HepG2 (cell line): ENCODE measurements around the gene PCBP2. TPM values are rescaled to one million over a fixed set of nuclear protein-coding genes. Genes with fewer than 3 reads are reported as not detected.
A peak's percentile ranks its signal among the peaks of the same experiment; 100 is the strongest.

ENCODE experiments used
- ARID2 ChIP-seq: sonication (generic); formaldehyde crosslinking; IDR thresholded peaks from 2 replicates; pipeline ENCODE4 v1.8.1; 2022; ENCODE audit warnings: mild to moderate bottlenecking, missing genetic modification reagents, borderline replicate concordance
- CBX2 ChIP-seq, 2 experiments: fragments of 200-600 bp in 1 of 2; sonication (generic); formaldehyde crosslinking in 1 of 2; IDR thresholded peaks; 2 replicates each; pipeline versions ENCODE4 v1.7.0 to v1.8.1; 2018 to 2022; ENCODE audit warnings: low read depth in 2 of 2, low read length in 1 of 2, mild to moderate bottlenecking in 1 of 2, missing genetic modification reagents in 1 of 2
- CENPBD1 ChIP-seq: sonication (generic); formaldehyde crosslinking; IDR thresholded peaks from 2 replicates; pipeline ENCODE4 v1.8.0; 2022; ENCODE audit warnings: missing genetic modification reagents, low read depth, mild to moderate bottlenecking, borderline replicate concordance
- CHCHD3 ChIP-seq: sonication (generic); formaldehyde crosslinking; IDR thresholded peaks from 2 replicates; pipeline ENCODE4 v1.8.0; 2022; ENCODE audit warnings: mild to moderate bottlenecking, missing genetic modification reagents, moderate library complexity
- DMAP1 ChIP-seq: IDR thresholded peaks from 2 replicates; pipeline ENCODE4 v1.6.1; 2016
- EHMT2 ChIP-seq: fragments of 200-600 bp; sonication (generic); IDR thresholded peaks from 2 replicates; pipeline ENCODE4 v1.7.0; 2017; ENCODE audit warnings: antibody characterized with exemption, low read depth, low read length, borderline replicate concordance
- ESRRA ChIP-seq: sonication (generic); formaldehyde crosslinking; IDR thresholded peaks from 2 replicates; pipeline ENCODE4 v1.5.1; 2020; ENCODE audit warnings: mild to moderate bottlenecking, low read depth, missing genetic modification reagents
- HMG20A ChIP-seq: IDR thresholded peaks from 2 replicates; pipeline ENCODE4 v1.6.1; 2016; ENCODE audit warnings: borderline replicate concordance
- IRF1 ChIP-seq: sonication (generic); formaldehyde crosslinking; IDR thresholded peaks from 2 replicates; pipeline ENCODE4 v1.4.0; 2020; ENCODE audit warnings: low read depth, mild to moderate bottlenecking, missing genetic modification reagents
- ISL2 ChIP-seq: sonication (generic); formaldehyde crosslinking; IDR thresholded peaks from 2 replicates; pipeline ENCODE4 v1.5.0; 2020; ENCODE audit warnings: missing genetic modification reagents
- KLF11 ChIP-seq: IDR thresholded peaks from 2 replicates; pipeline ENCODE4 v1.6.1; 2016; ENCODE audit warnings: missing compliant biosample characterization
- MIER3 ChIP-seq: IDR thresholded peaks from 2 replicates; pipeline ENCODE4 v1.6.1; 2016; ENCODE audit warnings: missing compliant biosample characterization, borderline replicate concordance
- MTERF4 ChIP-seq: sonication (generic); formaldehyde crosslinking; IDR thresholded peaks from 2 replicates; pipeline ENCODE4 v1.8.0; 2023; ENCODE audit warnings: mild to moderate bottlenecking, missing genetic modification reagents
- SETDB1 ChIP-seq: sonication (generic); formaldehyde crosslinking; IDR thresholded peaks from 2 replicates; pipeline ENCODE4 v1.5.1; 2020; ENCODE audit warnings: missing genetic modification reagents, mild to moderate bottlenecking, borderline replicate concordance
- SMAD9 ChIP-seq: sonication (generic); formaldehyde crosslinking; IDR thresholded peaks from 2 replicates; pipeline ENCODE4 v1.5.1; 2020; ENCODE audit warnings: mild to moderate bottlenecking, missing genetic modification reagents
- ZBTB44 ChIP-seq: sonication (generic); formaldehyde crosslinking; IDR thresholded peaks from 2 replicates; pipeline ENCODE4 v1.4.0; 2020; ENCODE audit warnings: missing genetic modification reagents
- ZKSCAN5 ChIP-seq: sonication (generic); formaldehyde crosslinking; IDR thresholded peaks from 2 replicates; pipeline ENCODE4 v1.5.1; 2020; ENCODE audit warnings: mild to moderate bottlenecking, missing genetic modification reagents
- ZNF614 ChIP-seq: IDR thresholded peaks from 2 replicates; pipeline ENCODE4 v1.6.1; 2018; ENCODE audit warnings: missing biosample characterization, missing genetic modification reagents, inconsistent platforms, borderline replicate concordance
- ZNF615 ChIP-seq: sonication (generic); formaldehyde crosslinking; IDR thresholded peaks from 2 replicates; pipeline ENCODE4 v1.5.0; 2020; ENCODE audit warnings: mild to moderate bottlenecking, missing genetic modification reagents, borderline replicate concordance
- ZNF746 ChIP-seq: sonication (generic); formaldehyde crosslinking; IDR thresholded peaks from 2 replicates; pipeline ENCODE4 v1.8.0; 2022; ENCODE audit warnings: mild to moderate bottlenecking, missing genetic modification reagents
- ZNF773 ChIP-seq: sonication (generic); formaldehyde crosslinking; IDR thresholded peaks from 2 replicates; pipeline ENCODE4 v1.4.0; 2020; ENCODE audit warnings: missing genetic modification reagents, borderline replicate concordance
- ZNF883 ChIP-seq: sonication (generic); formaldehyde crosslinking; IDR thresholded peaks from 2 replicates; pipeline ENCODE4 v1.5.1; 2020; ENCODE audit warnings: mild to moderate bottlenecking, missing genetic modification reagents; ENCODE audit errors: not compliant biosample characterization
- polyA plus RNA-seq, 8 experiments: library from polyadenylated mRNA; depleted of rRNA in 3 of 8; stranded (reverse) in 7 of 8; unstranded in 1 of 8; fragments of >200 nt; fragmentation: Illumina TruSeq in 4 of 8; extraction: Trizol in 4 of 8; gene quantifications; 2 replicates each; pipeline versions ENCODE4 v1.2.1 to v1.2.3, GENCODE V29; 2011 to 2016; ENCODE audit warnings: low read depth in 4 of 8, missing spikeins in 1 of 8, mixed read lengths in 1 of 8; ENCODE audit not compliant: insufficient read depth in 1 of 8
- total RNA-seq, 5 experiments: library from RNA; depleted of rRNA; stranded (reverse); fragments of >200 nt; fragmentation: Illumina TruSeq; extraction: Trizol; gene quantifications; 2 replicates each; pipeline ENCODE4 v1.2.3, GENCODE V29; 2016; ENCODE audit warnings: low read depth in 1 of 5

PCBP2 gene
- total and polyA plus RNA-seq, 2 of the 13 experiments (the other 11 are each of a cell fraction or from before 2014, with no cell fraction given) = 154 to 345 TPM

GRCh38 chr12:53441040-53441833 lies 10.7 kb upstream of the PCBP2 start, which contains the start of gene PRR13 (continued):
- TF ChIP-seq DMAP1 (CRISPR knock-in tag) (peak; percentile 76; the same call in 1 of the 2 replicates), KLF11 (no peak), ZBTB44 (CRISPR knock-in tag) (no peak), ZNF746 (CRISPR knock-in tag) (no peak), SETDB1 (CRISPR knock-in tag) (no peak), ZKSCAN5 (CRISPR knock-in tag) (no peak), CENPBD1 (no peak), ZNF614 (peak; percentile 16; the same call in 1 of the 2 replicates), IRF1 (CRISPR knock-in tag) (no peak), ARID2 (CRISPR knock-in tag) (peak; percentile 9; the same call in 1 of the 2 replicates), SMAD9 (CRISPR knock-in tag) (no peak), ISL2 (CRISPR knock-in tag) (no peak), MTERF4 (no peak), ZNF773 (CRISPR knock-in tag) (no peak), CHCHD3 (CRISPR knock-in tag) (no peak), ZNF883 (CRISPR knock-in tag) (no peak), EHMT2 (no peak), ESRRA (CRISPR knock-in tag) (no peak), MIER3 (CRISPR knock-in tag) (no peak), CBX2 (IDR thresholded peaks at IDR 0.05; ENCODE audit: low read depth, low read length) (no peak), CBX2 (CRISPR knock-in tag; IDR thresholded peaks at IDR 0.05; ENCODE audit: low read depth) (no peak), HMG20A (CRISPR knock-in tag) (no peak), ZNF615 (CRISPR knock-in tag) (no peak)
